KMS-11 (cell line): ENCODE measurements around the gene PLAAT1.

Experiments
- H2AFZ ChIP-seq: fragments of 200-600 bp; sonication (generic); 2 replicates; pipeline ENCODE4 v1.6.1; 2016; ENCODE audit warnings: antibody characterized with exemption, mixed run types, low read depth
- H3K27ac ChIP-seq: fragments of 200-600 bp; sonication (generic); 2 replicates; pipeline ENCODE4 v1.6.1; 2016; ENCODE audit warnings: mild to moderate bottlenecking, mixed run types
- H3K27me3 ChIP-seq: fragments of 200-600 bp; sonication (generic); 2 replicates; pipeline ENCODE4 v1.6.1; 2017; ENCODE audit warnings: mild to moderate bottlenecking, low read depth, mixed run types, moderate library complexity; ENCODE audit not compliant: insufficient read depth
- H3K36me3 ChIP-seq: fragments of 200-600 bp; sonication (generic); 2 replicates; pipeline ENCODE4 v1.6.1; 2017; ENCODE audit warnings: mild to moderate bottlenecking, mixed run types; ENCODE audit not compliant: insufficient read depth
- H3K4me1 ChIP-seq: fragments of 200-600 bp; sonication (generic); 2 replicates; pipeline ENCODE4 v1.6.1; 2016; ENCODE audit warnings: mild to moderate bottlenecking, low read depth, mixed run types; ENCODE audit not compliant: poor library complexity, severe bottlenecking
- H3K4me2 ChIP-seq: fragments of 200-600 bp; sonication (generic); 2 replicates; pipeline ENCODE4 v1.7.0; 2016; ENCODE audit warnings: mild to moderate bottlenecking, mixed run types
- H3K4me3 ChIP-seq: fragments of 200-600 bp; sonication (generic); IDR thresholded peaks from 2 replicates; pipeline ENCODE4 v1.6.1; 2017; ENCODE audit warnings: low read depth, low read length, mixed read lengths; ENCODE audit not compliant: insufficient read depth
- H3K79me2 ChIP-seq: fragments of 200-600 bp; sonication (generic); 2 replicates; pipeline ENCODE4 v1.6.1; 2016; ENCODE audit warnings: low read depth, mixed run types; ENCODE audit not compliant: insufficient read depth
- H3K9ac ChIP-seq: fragments of 200-600 bp; sonication (generic); 2 replicates; pipeline ENCODE4 v1.6.1; 2016; ENCODE audit warnings: mild to moderate bottlenecking, mixed run types
- H4K20me1 ChIP-seq: fragments of 200-600 bp; sonication (generic); 2 replicates; pipeline ENCODE4 v1.6.1; 2016; ENCODE audit warnings: mild to moderate bottlenecking, mixed run types; ENCODE audit not compliant: insufficient read depth
- TF ChIP-seq, protein P1 (sequence below): fragments of 200-600 bp; sonication (generic); conservative IDR thresholded peaks from 2 replicates; pipeline ENCODE4 v1.6.1; 2017; ENCODE audit warnings: low read depth, mild to moderate bottlenecking, antibody characterized with exemption, low read length, moderate library complexity, mixed read lengths

The PLAAT1 gene

DNA sequence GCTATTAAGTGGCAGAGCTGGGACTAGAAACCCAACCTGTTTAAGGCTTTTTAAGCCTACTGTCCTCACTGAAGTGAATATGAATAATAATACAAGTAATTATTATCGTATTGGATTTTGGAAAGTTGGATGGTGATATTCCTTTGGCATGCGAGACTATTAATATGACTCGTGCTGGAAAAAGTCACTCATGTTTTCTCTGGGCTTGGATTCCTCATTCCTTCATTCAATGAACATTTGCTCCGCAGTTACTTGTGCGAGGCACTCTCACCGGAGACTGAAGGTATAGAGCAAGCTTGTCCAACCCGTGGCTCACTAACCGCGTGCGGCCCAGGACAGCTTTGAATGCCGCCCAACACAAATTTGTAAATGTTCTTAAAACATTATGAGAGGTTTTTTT lies 694 bp downstream of the PLAAT1 start:
- H3K27me3 ChIP-seq = no peaks in the 10 kb centered on the region
- H3K27ac ChIP-seq = no peak overlapping the region
- peak overlapping the region; percentile 48; the same call in 1 of the 2 replicates for H3K9ac ChIP-seq
- H3K4me1 ChIP-seq = no peaks in the 10 kb centered on the region
- no peaks in the 10 kb centered on the region for H3K79me2 ChIP-seq
- H3K36me3 ChIP-seq = no peaks in the 10 kb centered on the region
- peak overlapping the region; percentile 73; the same call in 1 of the 2 replicates for H2AFZ ChIP-seq
- peak overlapping the region; percentile 17; the same call in 1 of the 2 replicates for H3K4me2 ChIP-seq
- no peak overlapping the region for H3K4me3 ChIP-seq
- TF ChIP-seq, protein P1, sequence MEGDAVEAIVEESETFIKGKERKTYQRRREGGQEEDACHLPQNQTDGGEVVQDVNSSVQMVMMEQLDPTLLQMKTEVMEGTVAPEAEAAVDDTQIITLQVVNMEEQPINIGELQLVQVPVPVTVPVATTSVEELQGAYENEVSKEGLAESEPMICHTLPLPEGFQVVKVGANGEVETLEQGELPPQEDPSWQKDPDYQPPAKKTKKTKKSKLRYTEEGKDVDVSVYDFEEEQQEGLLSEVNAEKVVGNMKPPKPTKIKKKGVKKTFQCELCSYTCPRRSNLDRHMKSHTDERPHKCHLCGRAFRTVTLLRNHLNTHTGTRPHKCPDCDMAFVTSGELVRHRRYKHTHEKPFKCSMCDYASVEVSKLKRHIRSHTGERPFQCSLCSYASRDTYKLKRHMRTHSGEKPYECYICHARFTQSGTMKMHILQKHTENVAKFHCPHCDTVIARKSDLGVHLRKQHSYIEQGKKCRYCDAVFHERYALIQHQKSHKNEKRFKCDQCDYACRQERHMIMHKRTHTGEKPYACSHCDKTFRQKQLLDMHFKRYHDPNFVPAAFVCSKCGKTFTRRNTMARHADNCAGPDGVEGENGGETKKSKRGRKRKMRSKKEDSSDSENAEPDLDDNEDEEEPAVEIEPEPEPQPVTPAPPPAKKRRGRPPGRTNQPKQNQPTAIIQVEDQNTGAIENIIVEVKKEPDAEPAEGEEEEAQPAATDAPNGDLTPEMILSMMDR = no peak
- no peaks in the 10 kb centered on the region for H4K20me1 ChIP-seq

GRCh38 chr3:193243571-193243970 lies 2.5 kb downstream of the PLAAT1 start:
- no peaks in the 10 kb centered on the region for H3K36me3 ChIP-seq
- TF ChIP-seq, protein P1 = no peak
- no peak overlapping the region for H3K4me2 ChIP-seq
- no peak overlapping the region for H3K27ac ChIP-seq
- H3K9ac ChIP-seq = no peak overlapping the region
- H3K4me3 ChIP-seq = no peak overlapping the region
- H3K27me3 ChIP-seq = no peaks in the 10 kb centered on the region
- no peaks in the 10 kb centered on the region for H3K4me1 ChIP-seq
- no peak overlapping the region for H2AFZ ChIP-seq
- H4K20me1 ChIP-seq = no peaks in the 10 kb centered on the region
- no peaks in the 10 kb centered on the region for H3K79me2 ChIP-seq

- no peak overlapping the region for H3K4me2 ChIP-seq
- no peak overlapping the region for H2AFZ ChIP-seq
- no peaks in the 10 kb centered on the region for H3K79me2 ChIP-seq
- no peak overlapping the region for H3K9ac ChIP-seq
- no peak overlapping the region for H3K4me3 ChIP-seq
- no peaks in the 10 kb centered on the region for H3K4me1 ChIP-seq
- H3K36me3 ChIP-seq = no peaks in the 10 kb centered on the region
- H4K20me1 ChIP-seq = no peaks in the 10 kb centered on the region
- H3K27me3 ChIP-seq = no peaks in the 10 kb centered on the region
- TF ChIP-seq, protein P1 = no peak
- H3K27ac ChIP-seq = no peak overlapping the region
Observed at GRCh38 chr3:193248848-193249468, 7.9 kb downstream of the PLAAT1 start.

- no peak overlapping the region for H3K4me2 ChIP-seq
- no peaks in the 10 kb centered on the region for H3K4me1 ChIP-seq
- H4K20me1 ChIP-seq = no peaks in the 10 kb centered on the region
- no peak overlapping the region for H3K27ac ChIP-seq
- H3K36me3 ChIP-seq = no peaks in the 10 kb centered on the region
- H3K4me3 ChIP-seq = no peak overlapping the region
- H3K27me3 ChIP-seq = no peaks in the 10 kb centered on the region
- no peak overlapping the region for H3K9ac ChIP-seq
- H2AFZ ChIP-seq = no peak overlapping the region
- TF ChIP-seq, protein P1 = no peak
- H3K79me2 ChIP-seq = no peaks in the 10 kb centered on the region
Observed at GRCh38 chr3:193250492-193250891, 9.5 kb downstream of the PLAAT1 start.
